IPS DF 4.7 (cell line): ENCODE data around the gene ATG7.
"Not testable (repeated sequence)": the region's sequence is repeated elsewhere in the genome, so short reads cannot be mapped to it uniquely, and the experiment has no call there.

Source experiments
- DNase-seq: peaks from one replicate; pipeline ENCODE4 v3.0.0-alpha.2; 2013; ENCODE audit warnings: low spot score; ENCODE audit errors: extremely low read depth

ATG7 gene

GRCh38 chr3:11430207-11430606 lies 158.0 kb downstream of the ATG7 start:
- no peak for DNase-seq

- no peak for DNase-seq
Measured at GRCh38 chr3:11430624-11431023, 158.4 kb downstream of the ATG7 start.

GRCh38 chr3:11431319-11431718 lies 159.1 kb downstream of the ATG7 start:
- DNase-seq, result no peak

GRCh38 chr3:11434017-11434526 lies 161.9 kb downstream of the ATG7 start:
- no peak for DNase-seq

- DNase-seq, result no peak
Measured at GRCh38 chr3:11434563-11435096, 162.4 kb downstream of the ATG7 start.

- no peak for DNase-seq
Measured at GRCh38 chr3:11435440-11436165, 163.4 kb downstream of the ATG7 start.

GRCh38 chr3:11436775-11437174 lies 164.6 kb downstream of the ATG7 start:
- no peak for DNase-seq

GRCh38 chr3:11437506-11437905 lies 165.3 kb downstream of the ATG7 start:
- DNase-seq, result no peak

- no peak for DNase-seq
Measured at GRCh38 chr3:11438646-11439045, 166.4 kb downstream of the ATG7 start.

GRCh38 chr3:11441346-11441745 lies 169.1 kb downstream of the ATG7 start:
- DNase-seq, result not testable (repeated sequence)

- no peak for DNase-seq
Measured at GRCh38 chr3:11444404-11444803, 172.2 kb downstream of the ATG7 start.

- not testable (repeated sequence) for DNase-seq
Measured at GRCh38 chr3:11445193-11445592, 173.0 kb downstream of the ATG7 start.

GRCh38 chr3:11445883-11446282 lies 173.7 kb downstream of the ATG7 start:
- DNase-seq, result no peak

GRCh38 chr3:11447584-11448200 lies 175.5 kb downstream of the ATG7 start:
- no peak for DNase-seq

GRCh38 chr3:11450015-11450414 lies 177.8 kb downstream of the ATG7 start:
- no peak for DNase-seq

GRCh38 chr3:11452312-11452711 lies 180.1 kb downstream of the ATG7 start:
- DNase-seq, result no peak

GRCh38 chr3:11452885-11453847 lies 181.0 kb downstream of the ATG7 start:
- no peak for DNase-seq

GRCh38 chr3:11455956-11456355 lies 183.8 kb downstream of the ATG7 start:
- no peak for DNase-seq

- DNase-seq, result no peak
Measured at GRCh38 chr3:11457135-11457534, 184.9 kb downstream of the ATG7 start.

GRCh38 chr3:11459186-11459824 lies 187.1 kb downstream of the ATG7 start:
- DNase-seq, result no peak

- DNase-seq, result no peak
Measured at GRCh38 chr3:11461226-11461625, 189.0 kb downstream of the ATG7 start.
